Activated T-helper 2 cell treated with anti-CD3 and anti-CD28 coated beads, Interferon-gamma antibody, Interleukin-2, Interleukin-4, amounts not matched to agents 10 μg/mL and 5 μg/mL and 100 μg/mL, durations not matched to agents 14 hours and 24 hours and 36 hours (primary cell): Measurements from ENCODE around the gene RIMBP2. TPM values are rescaled to one million over a fixed set of nuclear protein-coding genes. Genes with fewer than 3 reads are reported as not detected.

Source experiments
- DNase-seq: peaks from one replicate; pipeline ENCODE4 v3.0.0; 2021; ENCODE audit warnings: low spot score
- H3K27ac Mint-ChIP-seq: one replicate; pipeline ENCODE4 v1.8.0; 2021; ENCODE audit warnings: mixed read lengths
- H3K27me3 Mint-ChIP-seq: one replicate; pipeline ENCODE4 v1.8.0; 2021; ENCODE audit warnings: low read depth, mixed read lengths
- H3K36me3 Mint-ChIP-seq: one replicate; pipeline ENCODE4 v1.8.0; 2021; ENCODE audit warnings: low read depth, mixed read lengths
- H3K4me1 Mint-ChIP-seq: one replicate; pipeline ENCODE4 v1.8.0; 2021; ENCODE audit warnings: low read depth, mixed read lengths
- H3K4me3 Mint-ChIP-seq: one replicate; pipeline ENCODE4 v1.8.0; 2021; ENCODE audit warnings: low read depth, mild to moderate bottlenecking, moderate library complexity, mixed read lengths
- H3K9me3 Mint-ChIP-seq: one replicate; pipeline ENCODE4 v1.8.0; 2021; ENCODE audit warnings: mixed read lengths
- intact Hi-C: fragments of 100-400 bp; cut with micrococcal nuclease; formaldehyde crosslinking; loops from one replicate; pipeline ENCODE4 v1.15.1; 2023
- total RNA-seq: library from RNA; stranded (reverse); gene quantifications from 2 replicates; pipeline ENCODE4 v1.2.3, GENCODE V29; 2022

Gene RIMBP2
- total RNA-seq, 1 donor from 2014 or later: not detected

DNA sequence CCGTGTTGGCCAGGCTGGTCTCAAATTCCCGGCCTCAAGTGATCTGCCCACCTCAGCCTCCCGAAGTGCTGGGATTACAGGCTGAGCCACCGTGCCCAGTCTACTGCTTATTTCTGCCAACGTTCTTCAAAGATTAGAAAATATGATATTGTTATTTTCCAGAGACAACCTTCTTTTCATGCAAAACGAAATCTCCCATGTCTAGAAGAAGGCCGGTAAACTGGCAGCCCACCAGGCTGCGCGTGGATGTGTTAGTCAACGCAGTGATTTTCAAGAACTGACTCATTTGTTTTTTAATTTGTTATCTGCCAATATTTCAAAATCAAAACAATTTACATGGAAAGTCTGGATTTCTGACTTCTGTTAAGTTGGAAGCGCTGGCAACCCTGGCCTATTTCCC is 169.6 kb downstream of the RIMBP2 start:
- Mint-ChIP-seq H3K9me3 (peaks cover 2% of the 10 kb centered on the region), H3K4me1 (no peaks in the 10 kb centered on the region), H3K36me3 (no peaks in the 10 kb centered on the region), H3K4me3 (no peak overlapping the region), H3K27me3 (no peaks in the 10 kb centered on the region), H3K27ac (no peak overlapping the region)
- intact Hi-C loops: no loop called here
- DNase-seq: no peak

DNA sequence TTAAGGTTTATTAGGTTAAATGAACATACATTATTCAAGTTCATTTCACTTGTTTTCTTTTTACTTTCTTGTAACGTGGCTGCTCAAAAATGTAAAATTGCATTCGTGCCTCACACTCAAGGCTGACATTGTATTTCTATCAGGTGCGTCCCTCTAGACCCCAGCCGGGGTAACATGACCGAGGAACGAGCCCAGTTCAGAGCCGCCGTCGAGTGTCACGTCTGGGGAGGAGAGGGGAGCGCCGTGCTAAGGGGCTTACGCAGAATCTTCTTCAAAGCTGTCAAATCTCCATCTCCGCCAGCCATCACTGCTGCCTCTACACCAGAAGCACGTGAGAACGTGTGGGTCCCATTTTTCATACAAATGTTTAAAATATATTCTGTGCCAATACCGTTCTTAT is 170.6 kb downstream of the RIMBP2 start:
- no peak overlapping the region for H3K27ac Mint-ChIP-seq
- no peak for DNase-seq
- no peaks in the 10 kb centered on the region for H3K36me3 Mint-ChIP-seq
- H3K4me3 Mint-ChIP-seq: no peak overlapping the region
- H3K27me3 Mint-ChIP-seq: no peaks in the 10 kb centered on the region
- H3K4me1 Mint-ChIP-seq: no peaks in the 10 kb centered on the region
- H3K9me3 Mint-ChIP-seq: peaks cover 4% of the 10 kb centered on the region
- intact Hi-C loops: no loop called here

DNA sequence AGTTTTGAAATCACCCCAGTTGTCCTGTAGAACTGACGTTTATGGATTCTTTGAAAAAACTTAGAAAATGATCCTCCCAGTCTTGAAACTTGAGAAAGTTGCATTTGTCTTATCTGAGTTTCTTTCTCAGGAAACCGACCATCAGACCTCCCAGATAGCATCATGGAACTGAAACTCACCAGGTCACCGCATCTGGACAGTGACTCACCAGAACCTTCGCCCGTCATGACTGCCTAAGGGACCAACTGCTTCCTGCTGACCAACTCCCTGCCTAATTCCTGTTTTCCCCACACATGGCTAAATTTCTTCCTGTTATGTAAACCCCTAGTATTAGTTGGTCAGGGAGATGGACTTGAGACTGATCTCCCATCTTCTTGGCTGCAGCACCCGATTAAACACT is 175.7 kb downstream of the RIMBP2 start:
- Mint-ChIP-seq H3K4me1 (no peaks in the 10 kb centered on the region), H3K27me3 (no peaks in the 10 kb centered on the region), H3K4me3 (no peak overlapping the region), H3K36me3 (no peaks in the 10 kb centered on the region), H3K9me3 (peaks cover 8% of the 10 kb centered on the region), H3K27ac (no peak overlapping the region)
- no peak for DNase-seq
- intact Hi-C loops: no loop called here

DNA sequence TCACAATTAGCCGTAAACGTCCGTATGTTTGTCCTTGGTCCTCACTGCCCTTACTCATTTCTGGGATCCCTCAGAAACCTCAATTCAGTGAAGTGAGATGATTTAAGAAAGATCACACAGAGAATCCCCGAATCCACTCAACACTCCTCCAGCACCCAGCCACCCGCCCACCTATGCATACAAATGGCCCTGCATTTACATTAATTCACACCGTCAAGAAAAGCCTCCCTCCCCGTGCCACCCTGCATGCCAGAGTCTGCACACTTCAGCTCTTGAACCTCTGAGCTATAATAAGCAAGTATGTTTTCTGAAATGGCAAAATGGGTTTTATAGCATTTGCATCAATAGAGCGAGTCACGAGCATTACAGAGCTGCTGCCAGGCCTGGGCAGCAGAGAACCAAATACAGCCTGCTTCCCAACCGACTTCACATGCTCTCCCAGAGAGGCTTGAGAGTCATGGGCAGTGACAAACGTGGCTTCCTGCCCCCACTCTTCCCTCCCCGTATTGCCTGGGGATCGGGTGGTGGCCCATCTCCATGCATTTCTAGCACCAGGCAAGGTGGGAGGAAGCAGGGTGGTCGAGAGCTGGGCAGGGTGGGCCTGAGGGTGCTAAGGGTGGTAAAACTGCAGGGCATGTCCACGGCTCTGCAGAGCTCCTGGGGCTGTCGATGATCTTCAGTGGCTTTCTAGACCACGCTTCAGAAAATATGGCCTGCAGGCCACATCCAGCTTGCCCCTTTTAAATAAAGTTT is 177.6 kb downstream of the RIMBP2 start:
- intact Hi-C loops: no loop called here
- H3K36me3 Mint-ChIP-seq: no peaks in the 10 kb centered on the region
- no peaks in the 10 kb centered on the region for H3K4me1 Mint-ChIP-seq
- no peak overlapping the region for H3K27ac Mint-ChIP-seq
- no peak overlapping the region for H3K4me3 Mint-ChIP-seq
- H3K27me3 Mint-ChIP-seq: no peaks in the 10 kb centered on the region
- DNase-seq: no peak
- H3K9me3 Mint-ChIP-seq: peaks cover 8% of the 10 kb centered on the region

DNA sequence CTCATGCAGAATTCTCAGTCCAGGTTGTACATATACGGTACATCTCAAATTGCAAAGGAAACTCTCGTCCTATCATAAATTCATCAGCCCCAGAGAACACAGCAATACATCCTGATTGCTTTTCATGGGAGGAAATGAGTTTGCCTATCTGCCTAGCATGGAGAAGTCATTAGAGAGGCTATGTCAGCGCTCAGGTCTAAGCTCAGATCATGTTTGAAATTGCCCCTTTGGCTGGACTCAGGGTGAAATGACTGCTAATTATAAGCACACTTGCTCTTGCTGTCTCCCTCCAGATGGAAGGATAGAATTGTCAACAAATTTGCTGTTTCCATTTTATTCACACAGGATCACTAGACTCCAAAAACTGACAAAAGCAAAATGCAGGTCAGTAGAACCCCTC is 178.4 kb downstream of the RIMBP2 start:
- Mint-ChIP-seq H3K4me1 (no peaks in the 10 kb centered on the region), H3K4me3 (no peak overlapping the region), H3K9me3 (peaks cover 8% of the 10 kb centered on the region), H3K27ac (no peak overlapping the region), H3K27me3 (no peaks in the 10 kb centered on the region), H3K36me3 (no peaks in the 10 kb centered on the region)
- intact Hi-C loops: no loop called here
- DNase-seq: no peak

DNA sequence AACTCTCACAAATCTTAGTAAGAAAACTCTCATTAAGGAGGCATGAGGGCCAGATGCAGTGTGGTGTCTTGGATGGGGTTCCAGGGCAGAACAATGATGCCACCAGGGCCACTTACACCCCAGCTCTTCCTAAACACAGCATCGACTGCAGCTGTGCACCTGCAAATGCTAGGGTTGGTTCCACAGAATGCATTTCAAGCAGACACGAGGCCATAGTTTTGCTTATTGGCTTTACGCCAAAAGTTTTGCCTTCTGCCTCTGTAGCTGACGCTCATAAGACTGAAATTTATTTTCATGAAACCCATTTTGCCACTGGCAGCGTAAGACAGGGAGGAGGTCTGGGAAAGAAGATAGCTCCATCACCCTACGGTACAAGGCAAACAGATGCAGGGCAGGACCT is 179.0 kb downstream of the RIMBP2 start:
- no peaks in the 10 kb centered on the region for H3K27me3 Mint-ChIP-seq
- intact Hi-C loops: no loop called here
- H3K36me3 Mint-ChIP-seq: no peaks in the 10 kb centered on the region
- H3K4me1 Mint-ChIP-seq: no peaks in the 10 kb centered on the region
- no peak for DNase-seq
- no peak overlapping the region for H3K27ac Mint-ChIP-seq
- H3K9me3 Mint-ChIP-seq: peaks cover 8% of the 10 kb centered on the region
- H3K4me3 Mint-ChIP-seq: no peak overlapping the region

DNA sequence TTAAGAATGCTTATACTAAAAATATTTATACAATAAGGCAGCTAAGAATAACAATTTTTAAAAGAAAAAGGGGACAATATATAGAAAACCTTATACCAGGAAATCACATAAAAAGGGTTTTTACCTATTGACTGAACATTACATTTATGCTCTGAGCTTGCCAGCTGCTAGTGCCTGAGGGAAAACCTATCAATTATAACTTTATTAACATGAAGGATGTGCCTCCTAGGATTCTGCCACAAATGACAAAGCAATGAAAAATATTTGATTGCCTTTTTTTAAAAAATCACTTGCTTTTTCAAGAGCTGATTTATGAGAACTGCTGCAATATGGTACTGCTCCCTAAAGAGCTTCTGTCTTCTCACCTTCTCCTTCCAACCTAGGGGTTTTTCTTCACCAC is 185.7 kb downstream of the RIMBP2 start:
- H3K9me3 Mint-ChIP-seq: no peaks in the 10 kb centered on the region
- DNase-seq: no peak
- no peak overlapping the region for H3K27ac Mint-ChIP-seq
- no peak overlapping the region for H3K4me3 Mint-ChIP-seq
- no peaks in the 10 kb centered on the region for H3K27me3 Mint-ChIP-seq
- H3K36me3 Mint-ChIP-seq: no peaks in the 10 kb centered on the region
- intact Hi-C loops: no loop called here
- H3K4me1 Mint-ChIP-seq: no peaks in the 10 kb centered on the region

DNA sequence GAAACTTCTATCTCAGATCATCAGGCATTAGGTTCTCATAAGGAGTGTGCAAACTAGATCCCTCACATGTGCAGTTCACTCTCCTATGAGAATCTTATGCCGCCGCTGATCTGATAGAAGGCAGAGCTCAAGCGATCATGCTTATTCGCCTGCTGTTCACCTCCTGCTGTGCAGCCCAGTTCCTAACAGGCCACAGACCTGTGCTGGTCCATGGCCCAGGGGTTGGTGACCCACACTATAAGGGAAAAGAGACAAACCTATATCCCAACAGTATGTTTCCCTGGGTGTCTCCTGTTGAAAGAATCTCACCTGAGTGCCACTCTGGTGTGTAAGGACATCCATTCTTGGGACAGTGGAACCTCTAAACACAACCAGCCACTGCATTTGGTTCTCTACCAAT is 186.3 kb downstream of the RIMBP2 start:
- intact Hi-C loops: no loop called here
- H3K9me3 Mint-ChIP-seq: no peaks in the 10 kb centered on the region
- no peaks in the 10 kb centered on the region for H3K4me1 Mint-ChIP-seq
- no peaks in the 10 kb centered on the region for H3K27me3 Mint-ChIP-seq
- no peak for DNase-seq
- no peak overlapping the region for H3K27ac Mint-ChIP-seq
- H3K36me3 Mint-ChIP-seq: no peaks in the 10 kb centered on the region
- no peak overlapping the region for H3K4me3 Mint-ChIP-seq

DNA sequence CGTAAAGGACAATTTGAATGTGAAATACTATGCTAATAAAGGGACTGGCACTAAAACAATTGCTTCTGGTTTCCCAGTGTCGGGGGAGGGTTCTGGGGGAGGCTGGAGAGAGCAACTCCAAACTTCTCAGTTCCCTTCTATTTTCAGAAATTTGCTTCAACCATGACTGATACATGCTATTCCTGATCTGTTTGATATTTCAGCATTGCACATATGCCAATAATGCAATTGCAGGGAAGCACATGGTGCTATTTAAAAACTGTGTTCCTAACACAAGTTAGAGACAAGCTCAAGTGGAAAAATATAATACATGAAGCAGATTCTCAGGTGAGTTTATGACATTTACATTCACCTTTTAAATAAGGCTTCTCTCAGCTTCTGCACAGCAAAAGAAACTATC is 188.9 kb downstream of the RIMBP2 start:
- no peaks in the 10 kb centered on the region for H3K36me3 Mint-ChIP-seq
- no peak overlapping the region for H3K4me3 Mint-ChIP-seq
- H3K9me3 Mint-ChIP-seq: no peaks in the 10 kb centered on the region
- intact Hi-C loops: no loop called here
- H3K27me3 Mint-ChIP-seq: no peaks in the 10 kb centered on the region
- H3K27ac Mint-ChIP-seq: no peak overlapping the region
- H3K4me1 Mint-ChIP-seq: no peaks in the 10 kb centered on the region
- no peak for DNase-seq

DNA sequence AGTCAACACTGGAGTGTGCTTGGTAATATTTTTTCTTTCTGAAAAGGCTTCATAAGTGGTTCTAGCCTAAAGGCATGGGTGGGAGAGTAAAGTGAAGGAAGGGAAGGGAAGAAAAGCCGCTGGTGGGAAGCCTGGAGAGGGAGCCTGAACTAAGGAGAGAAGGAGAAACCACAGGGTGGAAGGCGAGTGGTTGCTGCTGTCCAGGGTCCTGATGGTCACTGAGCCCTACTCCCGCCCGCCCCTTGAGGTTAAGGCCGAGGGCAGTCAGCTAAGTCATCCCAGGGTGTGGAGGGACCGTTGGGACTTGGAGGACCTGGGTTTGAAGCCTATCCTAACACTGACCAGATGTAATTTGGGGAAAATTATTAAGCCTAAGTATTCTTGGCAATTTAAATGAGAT is 189.3 kb downstream of the RIMBP2 start:
- intact Hi-C loops: no loop called here
- Mint-ChIP-seq H3K27me3 (no peaks in the 10 kb centered on the region), H3K9me3 (no peaks in the 10 kb centered on the region), H3K4me1 (no peaks in the 10 kb centered on the region), H3K4me3 (no peak overlapping the region), H3K27ac (no peak overlapping the region), H3K36me3 (no peaks in the 10 kb centered on the region)
- no peak for DNase-seq

DNA sequence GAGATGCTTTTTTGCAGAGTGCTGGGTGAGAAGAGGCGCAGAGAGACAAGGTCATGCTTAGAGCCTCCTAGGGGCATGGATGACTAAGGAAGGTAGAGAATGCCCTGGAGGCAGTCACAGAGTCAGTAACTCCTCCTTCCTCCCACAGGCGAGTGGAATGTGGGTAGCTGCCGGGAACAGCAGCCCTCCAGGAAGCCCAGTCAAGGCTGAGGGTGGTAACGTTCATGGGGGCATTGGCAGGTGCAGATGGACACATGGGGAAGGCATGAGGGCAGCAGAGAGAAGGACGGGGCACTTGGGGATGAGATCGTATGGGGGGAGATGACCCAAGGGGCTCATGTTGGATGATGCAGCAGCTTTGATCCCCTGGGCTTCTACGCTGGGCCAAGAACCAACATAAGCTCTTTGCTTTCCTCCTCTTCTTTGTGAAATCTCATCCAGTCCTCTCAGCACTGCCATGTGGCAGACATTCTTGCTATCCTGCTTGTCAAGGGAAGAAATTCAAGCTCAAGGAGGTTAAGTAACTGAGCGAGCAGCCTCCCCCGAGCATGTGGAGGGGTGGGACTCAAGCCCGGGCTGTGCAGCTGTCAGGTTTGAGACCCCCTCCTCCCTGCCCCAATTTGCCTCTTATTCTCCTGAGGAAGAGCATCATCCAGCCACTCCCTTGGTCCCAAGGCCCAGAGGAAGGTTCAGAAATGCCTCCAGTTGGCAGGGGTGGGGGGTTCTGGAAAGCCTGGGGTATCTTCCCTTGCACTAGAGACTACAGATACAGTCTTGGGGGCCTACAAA is 190.5 kb downstream of the RIMBP2 start:
- intact Hi-C loops: no loop called here
- Mint-ChIP-seq H3K4me1 (no peaks in the 10 kb centered on the region), H3K4me3 (no peak overlapping the region), H3K27ac (no peak overlapping the region), H3K36me3 (no peaks in the 10 kb centered on the region), H3K9me3 (no peaks in the 10 kb centered on the region), H3K27me3 (no peaks in the 10 kb centered on the region)
- DNase-seq: no peak

DNA sequence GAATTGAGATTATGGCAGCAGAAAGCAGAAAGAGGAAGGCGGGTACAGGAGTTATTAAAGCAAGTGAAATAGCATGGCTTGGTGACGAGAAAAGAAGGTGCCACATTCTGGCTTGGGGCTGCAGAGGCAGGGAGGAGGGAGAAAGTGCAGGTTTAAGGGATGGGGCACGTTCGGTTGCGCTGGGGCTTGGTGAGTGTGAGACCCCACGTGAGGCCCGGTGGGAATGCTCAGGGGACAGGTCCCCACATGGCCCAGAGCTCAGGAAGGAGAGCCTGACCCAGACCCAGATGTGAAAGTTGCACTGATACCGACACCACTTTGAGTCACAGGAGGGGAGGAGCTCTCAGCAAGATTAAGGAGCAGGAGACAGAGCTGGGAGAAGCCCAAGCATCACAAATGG is 191.3 kb downstream of the RIMBP2 start:
- Mint-ChIP-seq H3K4me3 (no peak overlapping the region), H3K4me1 (no peaks in the 10 kb centered on the region), H3K27me3 (no peaks in the 10 kb centered on the region), H3K27ac (no peak overlapping the region), H3K9me3 (no peaks in the 10 kb centered on the region), H3K36me3 (no peaks in the 10 kb centered on the region)
- intact Hi-C loops: no loop called here
- no peak for DNase-seq

DNA sequence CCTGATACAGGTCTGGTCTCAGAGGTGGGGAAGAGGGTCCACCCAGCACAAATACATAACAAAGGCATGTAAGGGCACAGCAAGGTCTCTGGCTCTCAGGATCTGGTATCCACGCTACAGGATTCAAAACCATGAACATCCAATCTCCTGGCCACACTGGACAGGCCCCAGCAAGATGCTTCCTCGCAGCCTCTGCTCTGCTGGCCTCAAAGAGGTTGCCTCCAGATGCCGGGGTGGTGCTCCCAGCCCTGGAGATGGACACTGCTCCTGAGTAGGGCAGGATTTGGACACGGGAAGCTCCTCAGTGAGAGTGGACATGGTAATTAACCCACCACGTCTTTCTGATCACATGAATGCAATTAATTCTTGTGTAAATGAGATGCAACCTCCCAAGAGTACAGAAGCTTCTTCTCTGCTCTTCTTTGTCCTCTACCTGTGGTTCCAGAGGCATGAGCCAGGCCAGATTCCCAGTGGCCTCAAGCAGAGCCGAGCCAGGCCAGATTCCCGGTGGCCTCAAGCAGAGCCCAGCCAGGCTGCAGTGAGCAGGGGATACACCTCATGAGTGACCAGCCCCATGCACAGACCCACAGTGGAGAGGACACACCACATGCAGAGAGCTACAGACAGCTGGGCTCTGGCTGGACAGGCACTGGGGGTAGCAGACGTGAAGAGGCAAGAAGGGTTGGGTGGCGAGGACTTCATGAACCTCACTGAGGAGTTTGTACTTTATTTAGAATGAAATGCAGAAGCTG is 192.1 kb downstream of the RIMBP2 start:
- no peaks in the 10 kb centered on the region for H3K9me3 Mint-ChIP-seq

More for the DNA sequence above, 192.1 kb downstream of the RIMBP2 start:
- no peak for DNase-seq
- H3K36me3 Mint-ChIP-seq: no peaks in the 10 kb centered on the region
- intact Hi-C loops: no loop called here
- H3K4me3 Mint-ChIP-seq: no peak overlapping the region
- no peaks in the 10 kb centered on the region for H3K27me3 Mint-ChIP-seq
- no peak overlapping the region for H3K27ac Mint-ChIP-seq
- H3K4me1 Mint-ChIP-seq: no peaks in the 10 kb centered on the region
